Mammary epithelial cell (primary cell): Measurements from ENCODE around the gene RPA3.

ENCODE experiments used
- CTCF ChIP-seq, 2 donors: IDR thresholded peaks in 1 of 2; conservative IDR thresholded peaks in 1 of 2; 2 replicates each; pipeline ENCODE4 v1.5.1; 2011 to 2012; ENCODE audit warnings: inconsistent platforms in 2 of 2, low read length in 2 of 2, mild to moderate bottlenecking in 2 of 2, control low read depth in 1 of 2, low read depth in 1 of 2; ENCODE audit not compliant: insufficient read depth in 1 of 2; ENCODE audit errors: extremely low read depth in 1 of 2
- EZH2 ChIP-seq: IDR thresholded peaks from 2 replicates; pipeline ENCODE4 v1.6.1; 2012; ENCODE audit warnings: low read length, inconsistent platforms, borderline replicate concordance

GRCh38 chr7:7707806-7708205 is 10.6 kb downstream of the RPA3 start:
- TF ChIP-seq EZH2 (no peak), CTCF (conservative IDR thresholded peaks at IDR 0.05 in 1 of 2, IDR thresholded peaks at IDR 0.05 in 1 of 2; ENCODE audit: extremely low read depth in 1 of 2, insufficient read depth in 1 of 2, low read depth in 1 of 2, low read length in 2 of 2) (no peak)
